GM18505 (cell line): ENCODE measurements around the gene DCAF10.
A peak's percentile ranks its signal among the peaks of the same experiment; 100 is the strongest.
"Not testable (repeated sequence)": the region's sequence is repeated elsewhere in the genome, so short reads cannot be mapped to it uniquely, and the experiment has no call there.

Experiments used
- ATAC-seq: cut with Tn5 transposase; IDR thresholded peaks from one replicate; pipeline ENCODE4 v1.9.1; 2021; ENCODE audit not compliant: unreplicated experiment
- POLR2A ChIP-seq: IDR thresholded peaks from 4 replicates; pipeline ENCODE4 v1.6.1; 2011; ENCODE audit warnings: borderline replicate concordance; ENCODE audit not compliant: insufficient read depth, insufficient read length; ENCODE audit errors: extremely low read depth

Gene DCAF10

GRCh38 chr9:37800631-37801286 lies at the start of gene DCAF10:
DCAF10 (plus strand) TSS chr9:37800797; CDS start chr9:37800867, 70 bp downstream.
- peak; percentile 82 for TF ChIP-seq POLR2A
- ATAC-seq = peak; percentile 67

- no peak for TF ChIP-seq POLR2A
- no peak for ATAC-seq
Measured at GRCh38 chr9:37751186-37751585, 49.4 kb upstream of the DCAF10 start.

GRCh38 chr9:37751704-37752103 lies 48.9 kb upstream of the DCAF10 start:
- not testable (repeated sequence) for ATAC-seq

- not testable (repeated sequence) for ATAC-seq
Measured at GRCh38 chr9:37752112-37752511, 48.5 kb upstream of the DCAF10 start.

- no peak for ATAC-seq
- TF ChIP-seq POLR2A = no peak
Measured at GRCh38 chr9:37752642-37753488, 47.7 kb upstream of the DCAF10 start.

- peak; percentile 60 for TF ChIP-seq POLR2A
- ATAC-seq = peak; percentile 87
Measured at GRCh38 chr9:37753489-37754190, 47.0 kb upstream of the DCAF10 start, which contains the start of gene TRMT10B. TRMT10B (plus strand) TSS chr9:37753805; CDS start chr9:37761932, 8,127 bp downstream.

- TF ChIP-seq POLR2A = no peak
- ATAC-seq = no peak
Measured at GRCh38 chr9:37758747-37759146, 41.9 kb upstream of the DCAF10 start.

GRCh38 chr9:37760416-37761161 lies 40.0 kb upstream of the DCAF10 start:
- no peak for ATAC-seq
- no peak for TF ChIP-seq POLR2A

GRCh38 chr9:37761511-37761910 lies 39.1 kb upstream of the DCAF10 start:
- no peak for TF ChIP-seq POLR2A
- no peak for ATAC-seq

GRCh38 chr9:37765263-37765662 lies 35.3 kb upstream of the DCAF10 start:
- ATAC-seq = not testable (repeated sequence)

GRCh38 chr9:37769306-37769705 lies 31.3 kb upstream of the DCAF10 start:
- no peak for TF ChIP-seq POLR2A
- no peak for ATAC-seq

GRCh38 chr9:37769995-37770394 lies 30.6 kb upstream of the DCAF10 start:
- no peak for ATAC-seq
- no peak for TF ChIP-seq POLR2A

GRCh38 chr9:37775216-37775919 lies 25.2 kb upstream of the DCAF10 start:
- no peak for ATAC-seq
- no peak for TF ChIP-seq POLR2A
